ENCODE data around the gene CFAP299.

CFAP299 gene

DNA sequence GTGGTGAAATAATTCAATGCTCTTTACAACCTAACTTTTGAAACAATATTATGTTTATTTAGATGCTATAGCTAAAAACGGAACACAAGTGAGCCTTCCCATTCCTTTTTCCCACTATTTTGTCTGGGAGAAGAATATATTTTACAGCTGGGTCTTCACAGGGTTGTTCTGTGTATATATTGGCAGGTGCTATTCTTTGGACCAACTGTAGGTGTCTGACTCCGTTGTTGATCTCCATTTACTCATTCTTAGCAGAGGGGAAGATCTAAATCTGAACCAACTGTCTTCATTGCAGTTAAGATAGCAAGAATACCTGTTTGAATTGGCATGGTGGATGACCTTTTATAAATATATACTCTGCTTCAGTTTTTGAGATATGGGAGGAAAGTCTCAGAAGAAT, 257.4 kb downstream of the CFAP299 start:
- no CpG with 5 or more reads among the region's 2 CpGs for WGBS, 2 experiments (ENCODE audit: insufficient coverage in 2 of 2)
- no peak overlapping the region for H3K4me3 ChIP-seq (ENCODE audit: extremely low read depth, insufficient read depth, low read length, poor library complexity, severe bottlenecking)
- H3K27ac ChIP-seq (ENCODE audit: low read depth, low read length, severe bottlenecking): no peak overlapping the region
- H3K36me3 ChIP-seq (ENCODE audit: control insufficient read depth, insufficient read depth, low read length): no peaks in the 10 kb centered on the region
- H3K9me3 ChIP-seq (ENCODE audit: control insufficient read depth, low read length): no peaks in the 10 kb centered on the region
- no peaks in the 10 kb centered on the region for H3K4me1 ChIP-seq (ENCODE audit: control insufficient read depth, insufficient read depth, low read length, poor library complexity, severe bottlenecking)

GRCh38 chr4:80594701-80595100, 259.2 kb downstream of the CFAP299 start:
- Histone ChIP-seq H3K4me1 (ENCODE audit: control insufficient read depth, insufficient read depth, low read length, poor library complexity, severe bottlenecking) (no peaks in the 10 kb centered on the region), H3K4me3 (ENCODE audit: extremely low read depth, insufficient read depth, low read length, poor library complexity, severe bottlenecking) (no peak overlapping the region)

GRCh38 chr4:80608281-80608980, 272.9 kb downstream of the CFAP299 start:
- Histone ChIP-seq H3K4me3 (ENCODE audit: extremely low read depth, insufficient read depth, low read length, poor library complexity, severe bottlenecking) (no peak overlapping the region), H3K4me1 (ENCODE audit: control insufficient read depth, insufficient read depth, low read length, poor library complexity, severe bottlenecking) (no peaks in the 10 kb centered on the region), H3K9me3 (ENCODE audit: control insufficient read depth, low read length) (no peaks in the 10 kb centered on the region), H3K36me3 (ENCODE audit: control insufficient read depth, insufficient read depth, low read length) (no peaks in the 10 kb centered on the region), H3K27ac (ENCODE audit: low read depth, low read length, severe bottlenecking) (no peak overlapping the region)
- WGBS, 2 experiments (ENCODE audit: insufficient coverage in 2 of 2): 70 to 100% methylated on average over 1 of the region's 3 CpGs

More at GRCh38 chr4:80594701-80595100, 259.2 kb downstream of the CFAP299 start:
- no peak overlapping the region for H3K27ac ChIP-seq (ENCODE audit: low read depth, low read length, severe bottlenecking)
- H3K9me3 ChIP-seq (ENCODE audit: control insufficient read depth, low read length): no peaks in the 10 kb centered on the region
- no CpG with 5 or more reads among the region's 2 CpGs for WGBS, 2 experiments (ENCODE audit: insufficient coverage in 2 of 2)
- no peaks in the 10 kb centered on the region for H3K36me3 ChIP-seq (ENCODE audit: control insufficient read depth, insufficient read depth, low read length)

GRCh38 chr4:80610199-80610598, 274.7 kb downstream of the CFAP299 start:
- Histone ChIP-seq H3K4me1 (ENCODE audit: control insufficient read depth, insufficient read depth, low read length, poor library complexity, severe bottlenecking) (no peaks in the 10 kb centered on the region), H3K27ac (ENCODE audit: low read depth, low read length, severe bottlenecking) (no peak overlapping the region), H3K36me3 (ENCODE audit: control insufficient read depth, insufficient read depth, low read length) (no peaks in the 10 kb centered on the region), H3K4me3 (ENCODE audit: extremely low read depth, insufficient read depth, low read length, poor library complexity, severe bottlenecking) (no peak overlapping the region), H3K9me3 (ENCODE audit: control insufficient read depth, low read length) (no peaks in the 10 kb centered on the region)
- 57 to 60% methylated on average over 1 of the region's 1 CpG for WGBS, 2 experiments (ENCODE audit: insufficient coverage in 2 of 2)

GRCh38 chr4:80610845-80611677, 275.5 kb downstream of the CFAP299 start:
- H3K9me3 ChIP-seq (ENCODE audit: control insufficient read depth, low read length): no peaks in the 10 kb centered on the region
- 82 to 85% methylated on average over 2 to 3 of the region's 3 CpGs for whole genome bisulfite sequencing, 2 experiments (ENCODE audit: insufficient coverage in 2 of 2)
- no peaks in the 10 kb centered on the region for H3K36me3 ChIP-seq (ENCODE audit: control insufficient read depth, insufficient read depth, low read length)
- H3K4me3 ChIP-seq (ENCODE audit: extremely low read depth, insufficient read depth, low read length, poor library complexity, severe bottlenecking): no peak overlapping the region
- H3K27ac ChIP-seq (ENCODE audit: low read depth, low read length, severe bottlenecking): no peak overlapping the region
- no peaks in the 10 kb centered on the region for H3K4me1 ChIP-seq (ENCODE audit: control insufficient read depth, insufficient read depth, low read length, poor library complexity, severe bottlenecking)

DNA sequence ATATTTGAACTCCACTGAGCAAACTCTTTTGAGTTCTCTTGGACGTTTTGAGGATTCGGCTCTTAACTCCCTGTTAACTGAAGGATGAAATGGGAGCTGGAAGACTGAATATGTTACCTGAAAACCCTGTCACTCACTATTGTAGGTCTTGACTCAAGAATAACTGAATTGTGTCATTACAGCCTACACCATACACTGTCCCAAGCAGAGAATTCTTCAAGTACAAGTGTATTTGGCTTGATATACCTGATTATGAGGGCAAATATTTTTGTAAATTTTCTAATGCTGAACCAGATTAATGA, 276.1 kb downstream of the CFAP299 start:
- no peaks in the 10 kb centered on the region for H3K4me1 ChIP-seq (ENCODE audit: control insufficient read depth, insufficient read depth, low read length, poor library complexity, severe bottlenecking)
- H3K36me3 ChIP-seq (ENCODE audit: control insufficient read depth, insufficient read depth, low read length): no peaks in the 10 kb centered on the region
- no peak overlapping the region for H3K4me3 ChIP-seq (ENCODE audit: extremely low read depth, insufficient read depth, low read length, poor library complexity, severe bottlenecking)
- no peak overlapping the region for H3K27ac ChIP-seq (ENCODE audit: low read depth, low read length, severe bottlenecking)
- no peaks in the 10 kb centered on the region for H3K9me3 ChIP-seq (ENCODE audit: control insufficient read depth, low read length)
- no CpG with 5 or more reads among the region's 2 CpGs for WGBS, 2 experiments (ENCODE audit: insufficient coverage in 2 of 2)

DNA sequence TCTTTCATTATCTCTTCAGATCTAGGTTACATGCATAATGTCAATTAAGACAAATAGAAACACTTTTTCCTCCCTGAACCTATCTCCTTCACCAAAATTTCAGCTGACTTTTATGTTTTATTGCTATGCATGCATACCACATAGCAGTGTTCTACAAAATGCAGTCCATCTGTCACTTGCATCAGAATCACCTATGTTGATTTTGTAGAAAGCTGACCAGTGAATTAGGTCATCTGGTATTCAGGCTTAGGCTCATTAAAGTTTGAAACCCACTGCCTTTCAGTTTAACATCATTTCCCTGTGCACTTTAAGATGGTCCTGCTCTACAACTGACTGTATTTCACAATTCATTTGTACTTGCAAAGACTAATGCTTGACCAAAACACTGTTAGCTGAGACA, 277.9 kb downstream of the CFAP299 start:
- H3K9me3 ChIP-seq (ENCODE audit: control insufficient read depth, low read length): no peaks in the 10 kb centered on the region
- H3K27ac ChIP-seq (ENCODE audit: low read depth, low read length, severe bottlenecking): no peak overlapping the region
- H3K4me1 ChIP-seq (ENCODE audit: control insufficient read depth, insufficient read depth, low read length, poor library complexity, severe bottlenecking): no peaks in the 10 kb centered on the region
- H3K4me3 ChIP-seq (ENCODE audit: extremely low read depth, insufficient read depth, low read length, poor library complexity, severe bottlenecking): no peak overlapping the region
- no peaks in the 10 kb centered on the region for H3K36me3 ChIP-seq (ENCODE audit: control insufficient read depth, insufficient read depth, low read length)

GRCh38 chr4:80614319-80614718, 278.8 kb downstream of the CFAP299 start:
- H3K9me3 ChIP-seq (ENCODE audit: control insufficient read depth, low read length): no peaks in the 10 kb centered on the region
- no peak overlapping the region for H3K27ac ChIP-seq (ENCODE audit: low read depth, low read length, severe bottlenecking)
- 70 to 83% methylated on average over 3 to 4 of the region's 6 CpGs for WGBS, 2 experiments (ENCODE audit: insufficient coverage in 2 of 2)
- no peaks in the 10 kb centered on the region for H3K4me1 ChIP-seq (ENCODE audit: control insufficient read depth, insufficient read depth, low read length, poor library complexity, severe bottlenecking)
- H3K4me3 ChIP-seq (ENCODE audit: extremely low read depth, insufficient read depth, low read length, poor library complexity, severe bottlenecking): no peak overlapping the region
- no peaks in the 10 kb centered on the region for H3K36me3 ChIP-seq (ENCODE audit: control insufficient read depth, insufficient read depth, low read length)

DNA sequence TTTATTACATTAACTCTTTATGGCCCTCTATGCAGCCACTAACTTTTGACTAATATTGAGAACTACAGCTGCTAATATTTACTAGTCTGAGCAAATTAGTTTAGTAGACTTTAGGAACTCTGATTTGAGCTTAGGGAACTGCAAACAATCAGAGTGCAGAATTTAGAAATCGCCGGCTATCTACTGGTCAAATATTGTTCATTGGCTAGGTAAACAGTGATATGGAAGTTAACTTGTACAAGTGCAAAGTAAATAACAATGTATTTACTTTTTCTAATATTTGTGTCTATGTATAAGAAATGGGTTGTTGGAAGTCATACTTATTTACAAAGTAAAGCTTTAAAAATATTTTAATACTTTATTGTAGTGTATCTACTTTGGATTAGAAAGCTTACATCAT, 279.6 kb downstream of the CFAP299 start:
- Histone ChIP-seq H3K27ac (ENCODE audit: low read depth, low read length, severe bottlenecking) (no peak overlapping the region), H3K4me1 (ENCODE audit: control insufficient read depth, insufficient read depth, low read length, poor library complexity, severe bottlenecking) (no peaks in the 10 kb centered on the region), H3K9me3 (ENCODE audit: control insufficient read depth, low read length) (no peaks in the 10 kb centered on the region), H3K36me3 (ENCODE audit: control insufficient read depth, insufficient read depth, low read length) (no peaks in the 10 kb centered on the region), H3K4me3 (ENCODE audit: extremely low read depth, insufficient read depth, low read length, poor library complexity, severe bottlenecking) (no peak overlapping the region)
- no CpG with 5 or more reads among the region's 2 CpGs for WGBS, 2 experiments (ENCODE audit: insufficient coverage in 2 of 2)

DNA sequence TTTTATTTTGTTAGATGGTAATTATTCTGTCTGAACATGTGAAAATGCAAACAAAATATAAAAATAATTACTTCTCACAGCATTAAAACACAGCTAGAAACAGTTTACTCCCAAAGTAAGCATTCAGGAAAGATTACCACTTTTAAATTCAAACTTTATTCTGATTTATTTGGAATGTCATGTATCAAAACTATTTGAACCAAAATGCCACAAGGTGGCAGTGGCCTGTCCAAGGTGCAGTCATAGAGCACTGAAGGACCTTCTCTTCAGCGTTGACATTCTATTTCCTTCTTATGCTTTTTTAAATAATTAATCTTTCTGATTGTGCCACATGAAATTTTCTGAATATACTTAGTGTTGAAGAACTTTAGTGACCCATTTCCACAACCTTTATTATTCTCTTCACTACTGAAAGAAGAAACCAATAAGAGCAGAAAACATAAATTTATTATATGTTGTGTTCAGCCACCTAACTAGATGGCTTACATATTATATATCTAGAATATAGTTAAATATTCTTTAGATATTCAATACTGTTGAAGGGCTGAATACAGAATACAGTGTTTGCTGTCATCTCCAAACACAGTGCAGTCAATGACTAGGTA, 283.6 kb downstream of the CFAP299 start:
- no CpG with 5 or more reads among the region's 1 CpG for WGBS, 2 experiments (ENCODE audit: insufficient coverage in 2 of 2)
- Histone ChIP-seq H3K4me1 (ENCODE audit: control insufficient read depth, insufficient read depth, low read length, poor library complexity, severe bottlenecking) (no peaks in the 10 kb centered on the region), H3K36me3 (ENCODE audit: control insufficient read depth, insufficient read depth, low read length) (no peaks in the 10 kb centered on the region), H3K9me3 (ENCODE audit: control insufficient read depth, low read length) (no peaks in the 10 kb centered on the region), H3K4me3 (ENCODE audit: extremely low read depth, insufficient read depth, low read length, poor library complexity, severe bottlenecking) (no peak overlapping the region), H3K27ac (ENCODE audit: low read depth, low read length, severe bottlenecking) (no peak overlapping the region)

DNA sequence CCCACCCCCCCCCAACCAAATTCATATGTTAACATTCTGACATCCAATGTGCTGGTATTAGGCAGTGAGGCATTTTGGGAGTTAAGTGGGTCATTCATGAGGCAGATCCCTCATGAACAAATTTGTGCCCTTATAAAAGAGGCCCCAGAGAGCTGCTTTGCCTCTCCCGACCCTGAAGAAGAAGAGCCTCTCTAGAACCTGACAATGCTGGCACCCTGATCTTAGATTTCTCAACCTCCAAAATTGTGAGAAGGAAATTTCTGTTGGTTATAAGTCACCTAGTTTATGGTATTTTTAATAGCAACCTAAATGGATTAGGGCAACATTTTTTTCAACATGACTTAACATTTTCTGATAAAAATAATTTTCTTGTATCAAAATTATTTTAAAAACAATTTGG, 296.3 kb downstream of the CFAP299 start:
- no peaks in the 10 kb centered on the region for H3K4me1 ChIP-seq (ENCODE audit: control insufficient read depth, insufficient read depth, low read length, poor library complexity, severe bottlenecking)
- no peaks in the 10 kb centered on the region for H3K9me3 ChIP-seq (ENCODE audit: control insufficient read depth, low read length)
- H3K36me3 ChIP-seq (ENCODE audit: control insufficient read depth, insufficient read depth, low read length): no peaks in the 10 kb centered on the region
- WGBS, 2 experiments (ENCODE audit: insufficient coverage in 2 of 2): 100% methylated on average over 1 of the region's 1 CpG; no CpG with 5 or more reads in 1 of the 2 experiments
- no peak overlapping the region for H3K27ac ChIP-seq (ENCODE audit: low read depth, low read length, severe bottlenecking)
- no peak overlapping the region for H3K4me3 ChIP-seq (ENCODE audit: extremely low read depth, insufficient read depth, low read length, poor library complexity, severe bottlenecking)
